GM12878 (cell line): ENCODE data around the gene PPDPF. TPM values are rescaled to one million over a fixed set of nuclear protein-coding genes. Genes with fewer than 3 reads are reported as not detected.

Experiments used
- CBX3 ChIP-seq: fragments of 200-600 bp; sonication (generic); IDR thresholded peaks from 2 replicates; pipeline ENCODE4 v1.6.1; 2016; ENCODE audit warnings: low read depth, borderline replicate concordance
- ETV6 ChIP-seq, 2 experiments: fragments of 450-650 bp in 1 of 2; IDR thresholded peaks in 1 of 2; conservative IDR thresholded peaks in 1 of 2; 2 replicates each; pipeline ENCODE4 v1.6.1; 2014; ENCODE audit warnings: antibody characterized with exemption in 1 of 2, borderline replicate concordance in 1 of 2, low read depth in 1 of 2, mild to moderate bottlenecking in 1 of 2, moderate library complexity in 1 of 2
- GATAD2B ChIP-seq: fragments of 450-650 bp; conservative IDR thresholded peaks from 2 replicates; pipeline ENCODE4 v1.6.1; 2017; ENCODE audit warnings: low read depth, mild to moderate bottlenecking, moderate library complexity
- KAT2A ChIP-seq: conservative IDR thresholded peaks from 2 replicates; pipeline ENCODE4 v1.6.1; 2011; ENCODE audit warnings: low read depth, low read length; ENCODE audit not compliant: control insufficient read depth
- NFYA ChIP-seq: IDR thresholded peaks from 2 replicates; pipeline ENCODE4 v1.6.1; 2011; ENCODE audit warnings: low read depth, mild to moderate bottlenecking, low read length, improper control_type of control experiment, borderline replicate concordance
- NR2C2 ChIP-seq: IDR thresholded peaks from 2 replicates; pipeline ENCODE4 v1.6.1; 2011; ENCODE audit warnings: borderline replicate concordance, low read depth; ENCODE audit not compliant: control insufficient read depth, insufficient read length
- PAX8 ChIP-seq: fragments of 450-650 bp; IDR thresholded peaks from 2 replicates; pipeline ENCODE4 v1.6.1; 2017; ENCODE audit warnings: mild to moderate bottlenecking, moderate library complexity
- PML ChIP-seq: IDR thresholded peaks from 2 replicates; pipeline ENCODE4 v1.6.1; 2012; ENCODE audit warnings: low read length, inconsistent platforms
- RAD21 ChIP-seq: IDR thresholded peaks from 2 replicates; pipeline ENCODE4 v1.6.1; 2011; ENCODE audit warnings: mild to moderate bottlenecking, low read depth, low read length, moderate library complexity; ENCODE audit not compliant: insufficient read depth
- SMAD5 ChIP-seq: IDR thresholded peaks from 2 replicates; pipeline ENCODE4 v1.6.1; 2016; ENCODE audit warnings: antibody characterized with exemption, low read depth
- ZNF274 ChIP-seq: IDR thresholded peaks from one replicate; pipeline ENCODE4 v1.8.0; 2011; ENCODE audit not compliant: insufficient read length, insufficient read depth
- polyA plus RNA-seq, 11 experiments: library from polyadenylated mRNA; depleted of rRNA in 4 of 11; unstranded in 6 of 11; stranded (reverse) in 5 of 11; fragments of >200 nt; fragmentation: Nextera tagmentation in 4 of 11; fragmentation: Illumina TruSeq in 1 of 11; extraction: Ambion mirVana in 4 of 11; extraction: Trizol in 1 of 11; gene quantifications; 1 replicate in 1 of 11; 2 replicates in 10 of 11; pipeline versions ENCODE4 v1.2.1 to v1.2.3, GENCODE V29; 2011 to 2016; ENCODE audit warnings: inconsistent platforms in 2 of 11, missing spikeins in 2 of 11, low read depth in 1 of 11
- total RNA-seq, 4 experiments: library from RNA; depleted of rRNA in 3 of 4; stranded (reverse); fragments of >200 nt in 3 of 4; fragmentation: Illumina TruSeq in 1 of 4; extraction: Trizol in 1 of 4; gene quantifications; 2 replicates each; pipeline versions ENCODE4 v1.2.1 to v1.2.3, GENCODE V29; 2013 to 2021
- TF ChIP-seq, protein P1 (sequence below): IDR thresholded peaks from 2 replicates; pipeline ENCODE4 v1.6.1; 2012; ENCODE audit warnings: improper control_type of control experiment, low read depth, low read length; ENCODE audit not compliant: insufficient replicate concordance
- TF ChIP-seq, protein P2 (sequence below): fragments of 450-650 bp; IDR thresholded peaks from 2 replicates; pipeline ENCODE4 v1.6.1; 2016; ENCODE audit warnings: mild to moderate bottlenecking
- TF ChIP-seq, protein P3 (sequence below): fragments of 450-650 bp; IDR thresholded peaks from 2 replicates; pipeline ENCODE4 v1.6.1; 2017; ENCODE audit warnings: mild to moderate bottlenecking, moderate library complexity
- TF ChIP-seq, protein P4 (sequence below): fragments of 450-650 bp; IDR thresholded peaks from 2 replicates; pipeline ENCODE4 v1.6.1; 2017; ENCODE audit warnings: antibody characterized with exemption, mild to moderate bottlenecking, moderate library complexity

The PPDPF gene
- total and polyA plus RNA-seq, 10 of the 15 experiments (the other 5 are each of a cell fraction or from before 2014, with no cell fraction given), result 0.32 to 154 (median 22.8) TPM

GRCh38 chr20:63567386-63568169 lies 47.0 kb downstream of the PPDPF start (continued):
- TF ChIP-seq ETV6 (conservative IDR thresholded peaks at IDR 0.05 in 1 of 2, IDR thresholded peaks at IDR 0.05 in 1 of 2; ENCODE audit: borderline replicate concordance in 1 of 2, low read depth in 1 of 2), result peak in 1 of 2 experiments; percentile 66; a peak in 2 of 4 replicates
- no peak for TF ChIP-seq NFYA
- no peak for TF ChIP-seq CBX3
- TF ChIP-seq RAD21, result no peak
- no peak for TF ChIP-seq GATAD2B
- no peak for TF ChIP-seq NR2C2
- TF ChIP-seq, protein P1, sequence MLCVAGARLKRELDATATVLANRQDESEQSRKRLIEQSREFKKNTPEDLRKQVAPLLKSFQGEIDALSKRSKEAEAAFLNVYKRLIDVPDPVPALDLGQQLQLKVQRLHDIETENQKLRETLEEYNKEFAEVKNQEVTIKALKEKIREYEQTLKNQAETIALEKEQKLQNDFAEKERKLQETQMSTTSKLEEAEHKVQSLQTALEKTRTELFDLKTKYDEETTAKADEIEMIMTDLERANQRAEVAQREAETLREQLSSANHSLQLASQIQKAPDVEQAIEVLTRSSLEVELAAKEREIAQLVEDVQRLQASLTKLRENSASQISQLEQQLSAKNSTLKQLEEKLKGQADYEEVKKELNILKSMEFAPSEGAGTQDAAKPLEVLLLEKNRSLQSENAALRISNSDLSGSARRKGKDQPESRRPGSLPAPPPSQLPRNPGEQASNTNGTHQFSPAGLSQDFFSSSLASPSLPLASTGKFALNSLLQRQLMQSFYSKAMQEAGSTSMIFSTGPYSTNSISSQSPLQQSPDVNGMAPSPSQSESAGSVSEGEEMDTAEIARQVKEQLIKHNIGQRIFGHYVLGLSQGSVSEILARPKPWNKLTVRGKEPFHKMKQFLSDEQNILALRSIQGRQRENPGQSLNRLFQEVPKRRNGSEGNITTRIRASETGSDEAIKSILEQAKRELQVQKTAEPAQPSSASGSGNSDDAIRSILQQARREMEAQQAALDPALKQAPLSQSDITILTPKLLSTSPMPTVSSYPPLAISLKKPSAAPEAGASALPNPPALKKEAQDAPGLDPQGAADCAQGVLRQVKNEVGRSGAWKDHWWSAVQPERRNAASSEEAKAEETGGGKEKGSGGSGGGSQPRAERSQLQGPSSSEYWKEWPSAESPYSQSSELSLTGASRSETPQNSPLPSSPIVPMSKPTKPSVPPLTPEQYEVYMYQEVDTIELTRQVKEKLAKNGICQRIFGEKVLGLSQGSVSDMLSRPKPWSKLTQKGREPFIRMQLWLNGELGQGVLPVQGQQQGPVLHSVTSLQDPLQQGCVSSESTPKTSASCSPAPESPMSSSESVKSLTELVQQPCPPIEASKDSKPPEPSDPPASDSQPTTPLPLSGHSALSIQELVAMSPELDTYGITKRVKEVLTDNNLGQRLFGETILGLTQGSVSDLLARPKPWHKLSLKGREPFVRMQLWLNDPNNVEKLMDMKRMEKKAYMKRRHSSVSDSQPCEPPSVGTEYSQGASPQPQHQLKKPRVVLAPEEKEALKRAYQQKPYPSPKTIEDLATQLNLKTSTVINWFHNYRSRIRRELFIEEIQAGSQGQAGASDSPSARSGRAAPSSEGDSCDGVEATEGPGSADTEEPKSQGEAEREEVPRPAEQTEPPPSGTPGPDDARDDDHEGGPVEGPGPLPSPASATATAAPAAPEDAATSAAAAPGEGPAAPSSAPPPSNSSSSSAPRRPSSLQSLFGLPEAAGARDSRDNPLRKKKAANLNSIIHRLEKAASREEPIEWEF, result no peak
- TF ChIP-seq, protein P2, sequence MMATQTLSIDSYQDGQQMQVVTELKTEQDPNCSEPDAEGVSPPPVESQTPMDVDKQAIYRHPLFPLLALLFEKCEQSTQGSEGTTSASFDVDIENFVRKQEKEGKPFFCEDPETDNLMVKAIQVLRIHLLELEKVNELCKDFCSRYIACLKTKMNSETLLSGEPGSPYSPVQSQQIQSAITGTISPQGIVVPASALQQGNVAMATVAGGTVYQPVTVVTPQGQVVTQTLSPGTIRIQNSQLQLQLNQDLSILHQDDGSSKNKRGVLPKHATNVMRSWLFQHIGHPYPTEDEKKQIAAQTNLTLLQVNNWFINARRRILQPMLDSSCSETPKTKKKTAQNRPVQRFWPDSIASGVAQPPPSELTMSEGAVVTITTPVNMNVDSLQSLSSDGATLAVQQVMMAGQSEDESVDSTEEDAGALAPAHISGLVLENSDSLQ, result no peak
- no peak for TF ChIP-seq PAX8
- no peak for TF ChIP-seq KAT2A
- TF ChIP-seq, protein P3, sequence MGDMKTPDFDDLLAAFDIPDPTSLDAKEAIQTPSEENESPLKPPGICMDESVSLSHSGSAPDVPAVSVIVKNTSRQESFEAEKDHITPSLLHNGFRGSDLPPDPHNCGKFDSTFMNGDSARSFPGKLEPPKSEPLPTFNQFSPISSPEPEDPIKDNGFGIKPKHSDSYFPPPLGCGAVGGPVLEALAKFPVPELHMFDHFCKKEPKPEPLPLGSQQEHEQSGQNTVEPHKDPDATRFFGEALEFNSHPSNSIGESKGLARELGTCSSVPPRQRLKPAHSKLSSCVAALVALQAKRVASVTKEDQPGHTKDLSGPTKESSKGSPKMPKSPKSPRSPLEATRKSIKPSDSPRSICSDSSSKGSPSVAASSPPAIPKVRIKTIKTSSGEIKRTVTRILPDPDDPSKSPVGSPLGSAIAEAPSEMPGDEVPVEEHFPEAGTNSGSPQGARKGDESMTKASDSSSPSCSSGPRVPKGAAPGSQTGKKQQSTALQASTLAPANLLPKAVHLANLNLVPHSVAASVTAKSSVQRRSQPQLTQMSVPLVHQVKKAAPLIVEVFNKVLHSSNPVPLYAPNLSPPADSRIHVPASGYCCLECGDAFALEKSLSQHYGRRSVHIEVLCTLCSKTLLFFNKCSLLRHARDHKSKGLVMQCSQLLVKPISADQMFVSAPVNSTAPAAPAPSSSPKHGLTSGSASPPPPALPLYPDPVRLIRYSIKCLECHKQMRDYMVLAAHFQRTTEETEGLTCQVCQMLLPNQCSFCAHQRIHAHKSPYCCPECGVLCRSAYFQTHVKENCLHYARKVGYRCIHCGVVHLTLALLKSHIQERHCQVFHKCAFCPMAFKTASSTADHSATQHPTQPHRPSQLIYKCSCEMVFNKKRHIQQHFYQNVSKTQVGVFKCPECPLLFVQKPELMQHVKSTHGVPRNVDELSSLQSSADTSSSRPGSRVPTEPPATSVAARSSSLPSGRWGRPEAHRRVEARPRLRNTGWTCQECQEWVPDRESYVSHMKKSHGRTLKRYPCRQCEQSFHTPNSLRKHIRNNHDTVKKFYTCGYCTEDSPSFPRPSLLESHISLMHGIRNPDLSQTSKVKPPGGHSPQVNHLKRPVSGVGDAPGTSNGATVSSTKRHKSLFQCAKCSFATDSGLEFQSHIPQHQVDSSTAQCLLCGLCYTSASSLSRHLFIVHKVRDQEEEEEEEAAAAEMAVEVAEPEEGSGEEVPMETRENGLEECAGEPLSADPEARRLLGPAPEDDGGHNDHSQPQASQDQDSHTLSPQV, result no peak
- no peak for TF ChIP-seq ZNF274
- TF ChIP-seq, protein P4, sequence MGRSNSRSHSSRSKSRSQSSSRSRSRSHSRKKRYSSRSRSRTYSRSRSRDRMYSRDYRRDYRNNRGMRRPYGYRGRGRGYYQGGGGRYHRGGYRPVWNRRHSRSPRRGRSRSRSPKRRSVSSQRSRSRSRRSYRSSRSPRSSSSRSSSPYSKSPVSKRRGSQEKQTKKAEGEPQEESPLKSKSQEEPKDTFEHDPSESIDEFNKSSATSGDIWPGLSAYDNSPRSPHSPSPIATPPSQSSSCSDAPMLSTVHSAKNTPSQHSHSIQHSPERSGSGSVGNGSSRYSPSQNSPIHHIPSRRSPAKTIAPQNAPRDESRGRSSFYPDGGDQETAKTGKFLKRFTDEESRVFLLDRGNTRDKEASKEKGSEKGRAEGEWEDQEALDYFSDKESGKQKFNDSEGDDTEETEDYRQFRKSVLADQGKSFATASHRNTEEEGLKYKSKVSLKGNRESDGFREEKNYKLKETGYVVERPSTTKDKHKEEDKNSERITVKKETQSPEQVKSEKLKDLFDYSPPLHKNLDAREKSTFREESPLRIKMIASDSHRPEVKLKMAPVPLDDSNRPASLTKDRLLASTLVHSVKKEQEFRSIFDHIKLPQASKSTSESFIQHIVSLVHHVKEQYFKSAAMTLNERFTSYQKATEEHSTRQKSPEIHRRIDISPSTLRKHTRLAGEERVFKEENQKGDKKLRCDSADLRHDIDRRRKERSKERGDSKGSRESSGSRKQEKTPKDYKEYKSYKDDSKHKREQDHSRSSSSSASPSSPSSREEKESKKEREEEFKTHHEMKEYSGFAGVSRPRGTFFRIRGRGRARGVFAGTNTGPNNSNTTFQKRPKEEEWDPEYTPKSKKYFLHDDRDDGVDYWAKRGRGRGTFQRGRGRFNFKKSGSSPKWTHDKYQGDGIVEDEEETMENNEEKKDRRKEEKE, result no peak
- TF ChIP-seq PML, result no peak
- no peak for TF ChIP-seq SMAD5
